Stimulated activated CD4-positive, alpha-beta T cell treated with anti-CD3 and anti-CD28 coated beads, TNF-alpha, amount 100 ng/mL, for 1 hour (primary cell): ENCODE results near the gene CC2D1A.
"Not testable (repeated sequence)": the region's sequence is repeated elsewhere in the genome, so short reads cannot be mapped to it uniquely, and the experiment has no call there.

Experiments
- DNase-seq, 3 donors: peaks; one replicate each; pipeline ENCODE4 v3.0.0-alpha.2; 2020; ENCODE audit warnings: low read depth in 3 of 3, low spot score in 1 of 3

The CC2D1A gene

GRCh38 chr19:13906521-13906904 is 512 bp downstream of the CC2D1A start:
- DNase-seq: peak in 1 of 3 donors; percentile 24

GRCh38 chr19:13906910-13907309 is 909 bp downstream of the CC2D1A start:
- DNase-seq: no peak

- no peak for DNase-seq
Observed at GRCh38 chr19:13908674-13909073, 2.7 kb downstream of the CC2D1A start.

- no peak for DNase-seq
Observed at GRCh38 chr19:13909430-13909829, 3.4 kb downstream of the CC2D1A start.

- no peak for DNase-seq
Observed at GRCh38 chr19:13913352-13913751, 7.4 kb downstream of the CC2D1A start.

GRCh38 chr19:13914777-13915176 is 8.8 kb downstream of the CC2D1A start:
- no peak for DNase-seq

- no peak for DNase-seq
Observed at GRCh38 chr19:13917888-13918406, 11.9 kb downstream of the CC2D1A start.

GRCh38 chr19:13918726-13919411 is 12.9 kb downstream of the CC2D1A start:
- no peak for DNase-seq

- DNase-seq: no peak
Observed at GRCh38 chr19:13920524-13920923, 14.5 kb downstream of the CC2D1A start.

GRCh38 chr19:13920940-13921747 is 15.1 kb downstream of the CC2D1A start:
- no peak for DNase-seq

- DNase-seq: not testable (repeated sequence)
Observed at GRCh38 chr19:13922118-13922517, 16.1 kb downstream of the CC2D1A start.

- no peak for DNase-seq
Observed at GRCh38 chr19:13923194-13923987, 17.4 kb downstream of the CC2D1A start.

- DNase-seq: no peak
Observed at GRCh38 chr19:13926010-13926409, 20.0 kb downstream of the CC2D1A start.

GRCh38 chr19:13926715-13927114 is 20.7 kb downstream of the CC2D1A start:
- DNase-seq: no peak

- no peak for DNase-seq
Observed at GRCh38 chr19:13929340-13929739, 23.3 kb downstream of the CC2D1A start.

GRCh38 chr19:13929956-13930355 is 24.0 kb downstream of the CC2D1A start:
- no peak for DNase-seq

- no peak for DNase-seq
Observed at GRCh38 chr19:13930402-13930801, 24.4 kb downstream of the CC2D1A start.

- DNase-seq: no peak
Observed at GRCh38 chr19:13931391-13932148, 25.6 kb downstream of the CC2D1A start.

- no peak for DNase-seq
Observed at GRCh38 chr19:13932149-13932637, 26.2 kb downstream of the CC2D1A start.

GRCh38 chr19:13932911-13933393 is 27.0 kb downstream of the CC2D1A start:
- no peak for DNase-seq

GRCh38 chr19:13934785-13935109 is 28.7 kb downstream of the CC2D1A start:
- no peak for DNase-seq
